ENCODE results near the gene KANK3.

DNA sequence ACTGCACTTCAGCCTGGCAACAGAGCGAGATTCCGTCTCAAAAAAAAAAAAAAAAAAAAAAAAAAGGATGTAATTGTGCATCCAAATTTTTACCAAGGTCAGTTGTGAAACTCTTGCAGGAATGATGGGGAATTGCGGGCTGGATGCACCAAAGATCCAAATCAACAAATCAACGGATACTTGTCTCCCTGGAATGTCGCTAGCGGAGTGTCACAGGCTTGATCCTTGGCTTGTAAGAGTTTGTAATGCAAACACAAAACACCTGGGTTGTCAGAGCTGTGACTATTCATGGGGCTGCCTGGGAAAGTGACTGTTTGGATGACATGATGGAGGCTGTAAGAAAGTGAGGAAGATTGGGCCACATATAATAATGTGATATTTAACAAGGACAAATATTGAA is 4.2 kb downstream of the KANK3 start:
- TF ChIP-seq CTCF (IDR thresholded peaks at IDR 0.05), result no peak
- TF ChIP-seq POLR2AphosphoS5 (IDR thresholded peaks at IDR 0.05), result no peak
- no peak for TF ChIP-seq POLR2A (IDR thresholded peaks at IDR 0.05)
